Left ventricle myocardium inferior (tissue), 1 donor: ENCODE data around the gene GOLPH3. TPM values are rescaled to one million over a fixed set of nuclear protein-coding genes. Genes with fewer than 3 reads are reported as not detected.

ENCODE experiments used
- DNase-seq: peaks from one replicate; pipeline ENCODE4 v3.0.0-alpha.2; 2020
- H3K27ac ChIP-seq: fragments of 200-600 bp; replicated peaks from 2 replicates; pipeline ENCODE4 v1.8.0; 2021
- H3K27me3 ChIP-seq: fragments of 200-600 bp; 2 replicates; pipeline ENCODE4 v1.8.0; 2021; ENCODE audit warnings: low read depth
- H3K36me3 ChIP-seq: fragments of 200-600 bp; 2 replicates; pipeline ENCODE4 v1.8.0; 2021
- H3K4me1 ChIP-seq: fragments of 200-600 bp; 2 replicates; pipeline ENCODE4 v1.8.0; 2021
- H3K4me3 ChIP-seq: fragments of 200-600 bp; 2 replicates; pipeline ENCODE4 v1.8.0; 2021; ENCODE audit warnings: mild to moderate bottlenecking, moderate library complexity
- H3K9me3 ChIP-seq: fragments of 200-600 bp; replicated peaks from 2 replicates; pipeline ENCODE4 v1.8.0; 2021
- CTCF ChIP-seq: fragments of 200-600 bp; IDR thresholded peaks from 2 replicates; pipeline ENCODE4 v1.8.0; 2021; ENCODE audit warnings: antibody characterized with exemption, mild to moderate bottlenecking, borderline replicate concordance
- intact Hi-C: fragments of 100-400 bp; cut with micrococcal nuclease; formaldehyde crosslinking; loops from one replicate; pipeline ENCODE4 v1.11.0; 2022
- total RNA-seq: library from RNA; stranded (reverse); fragmentation: NEBNext Ultra II Directional; extraction: Animal tissue kit (Norgen Biotek cat#: 25700); gene quantifications from one replicate; pipeline ENCODE4 v1.2.1, GENCODE V29; 2021
- donor health status: DM: no; HTN: yes; CAD: no; lungs with severe emphysema.

The GOLPH3 gene
- total RNA-seq, 1 donor from 2014 or later = 42.8 TPM

DNA sequence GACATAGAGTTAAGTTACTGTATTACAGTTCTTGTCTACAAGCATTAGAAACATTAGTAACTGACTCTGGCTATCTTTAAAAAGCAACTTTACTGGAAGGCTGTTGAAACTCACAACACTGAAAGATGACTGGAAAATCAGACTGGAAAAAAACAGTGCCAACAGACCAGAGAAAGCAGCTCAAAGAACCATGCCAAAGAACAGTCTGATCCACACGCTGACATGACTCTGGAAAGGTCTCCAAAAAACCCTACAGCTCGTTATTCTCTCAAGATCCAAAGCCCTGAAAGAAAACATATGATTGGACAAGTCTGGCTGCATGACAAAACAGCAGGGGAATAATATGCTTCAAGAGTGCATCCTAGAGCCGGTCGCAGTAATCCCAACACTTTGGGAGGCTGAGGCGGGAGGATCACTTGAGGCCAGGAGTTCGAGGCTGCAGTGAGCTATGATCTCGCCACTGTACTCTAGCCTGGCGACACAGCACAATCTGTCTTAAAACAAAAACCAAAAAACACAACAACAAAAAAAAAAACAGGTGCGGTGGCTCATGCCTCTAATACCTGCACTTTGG is 5.6 kb downstream of the GOLPH3 start:
- intact Hi-C loops = no loop called here
- Histone ChIP-seq H3K9me3 (no peaks in the 10 kb centered on the region), H3K4me3 (no peak overlapping the region), H3K36me3 (peaks cover 38% of the 10 kb centered on the region), H3K27ac (peak overlapping the region; percentile 70), H3K4me1 (peaks cover 99% of the 10 kb centered on the region), H3K27me3 (no peaks in the 10 kb centered on the region)
- no peak for DNase-seq
- TF ChIP-seq CTCF = no peak

DNA sequence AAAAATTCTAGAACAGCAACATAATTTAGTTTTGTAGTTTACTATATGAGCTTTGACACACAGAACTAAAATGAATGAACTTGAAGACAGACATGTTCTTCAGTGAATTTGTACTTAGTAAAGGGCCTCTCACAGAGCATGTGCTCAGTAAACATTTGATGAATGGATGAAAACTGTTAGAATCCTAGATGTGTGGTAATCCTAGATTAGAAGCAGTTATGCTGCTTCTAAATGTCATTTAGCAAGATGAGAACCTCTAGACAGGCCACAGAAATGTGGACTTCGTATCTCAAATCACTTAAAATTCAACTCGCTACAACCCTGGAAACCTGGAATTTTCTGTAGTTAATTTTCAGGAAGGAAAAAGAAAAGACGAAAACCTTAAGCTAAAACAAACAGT is 8.5 kb downstream of the GOLPH3 start:
- peaks cover 26% of the 10 kb centered on the region for H3K36me3 ChIP-seq
- no peaks in the 10 kb centered on the region for H3K27me3 ChIP-seq
- intact Hi-C loops = no loop called here
- peak overlapping the region; percentile 2 for H3K27ac ChIP-seq
- no peak for TF ChIP-seq CTCF
- no peaks in the 10 kb centered on the region for H3K9me3 ChIP-seq
- H3K4me1 ChIP-seq = peaks cover 77% of the 10 kb centered on the region
- no peak overlapping the region for H3K4me3 ChIP-seq
- DNase-seq = no peak

- no peaks in the 10 kb centered on the region for H3K27me3 ChIP-seq
- H3K4me1 ChIP-seq = peaks cover 77% of the 10 kb centered on the region
- intact Hi-C loops = no loop called here
- no peak overlapping the region for H3K4me3 ChIP-seq
- DNase-seq = no peak
- no peak overlapping the region for H3K27ac ChIP-seq
- TF ChIP-seq CTCF = no peak
- peaks cover 9% of the 10 kb centered on the region for H3K36me3 ChIP-seq
- no peaks in the 10 kb centered on the region for H3K9me3 ChIP-seq
These were observed 10.3 kb downstream of the GOLPH3 start for GRCh38 chr5:32163785-32164184.

GRCh38 chr5:32163053-32163452 is 11.1 kb downstream of the GOLPH3 start:
- Histone ChIP-seq H3K27me3 (no peaks in the 10 kb centered on the region), H3K27ac (no peak overlapping the region), H3K9me3 (no peaks in the 10 kb centered on the region), H3K4me3 (no peak overlapping the region), H3K4me1 (peaks cover 77% of the 10 kb centered on the region), H3K36me3 (peaks cover 9% of the 10 kb centered on the region)
- no peak for TF ChIP-seq CTCF
- no peak for DNase-seq
- intact Hi-C loops = no loop called here

DNA sequence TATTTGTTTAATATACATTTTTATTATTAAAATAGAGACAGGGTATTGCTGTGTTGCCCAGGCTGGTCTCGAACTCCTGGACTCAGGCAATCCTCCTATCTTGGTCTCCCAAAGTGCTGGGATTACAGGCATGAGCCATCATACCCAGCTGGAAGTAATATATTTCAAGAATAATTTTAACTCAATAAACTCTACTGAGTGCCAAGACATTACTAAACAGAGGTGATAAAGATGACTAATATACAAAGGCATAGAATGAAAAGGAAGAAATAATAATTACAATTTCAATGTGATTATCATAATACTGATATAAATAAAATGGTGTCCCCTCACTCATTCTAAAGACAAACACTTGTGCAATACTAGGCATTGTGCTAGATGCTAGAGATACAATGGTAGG is 13.9 kb downstream of the GOLPH3 start:
- Histone ChIP-seq H3K27ac (no peak overlapping the region), H3K27me3 (no peaks in the 10 kb centered on the region), H3K4me1 (peaks cover 68% of the 10 kb centered on the region), H3K4me3 (no peak overlapping the region), H3K36me3 (no peaks in the 10 kb centered on the region), H3K9me3 (no peaks in the 10 kb centered on the region)
- intact Hi-C loops = no loop called here
- no peak for TF ChIP-seq CTCF
- DNase-seq = no peak
